Keratinocyte (primary cell): ENCODE results near the gene DISC1. TPM values are rescaled to one million over a fixed set of nuclear protein-coding genes. Genes with fewer than 3 reads are reported as not detected.

Experiments
- DNase-seq: peaks from one replicate; pipeline ENCODE4 v3.0.0-alpha.2; 2011; ENCODE audit warnings: low read depth, missing footprints, low spot score
- FAIRE-seq: peaks from 2 replicates; lab custom pipeline; 2011; peaks lifted over from hg19 to GRCh38; lab: Jason Lieb, UNC
- H2AFZ ChIP-seq: 2 replicates; pipeline ENCODE4 v1.6.0; 2012; ENCODE audit warnings: low read length, control low read depth, inconsistent platforms; ENCODE audit not compliant: control insufficient read depth
- H3K27ac ChIP-seq: 2 replicates; pipeline ENCODE4 v1.5.1; 2011; ENCODE audit warnings: low read length; ENCODE audit not compliant: control insufficient read depth, insufficient read depth
- H3K27me3 ChIP-seq: 3 replicates; pipeline ENCODE4 v1.6.0; 2011; ENCODE audit warnings: low read length; ENCODE audit not compliant: control insufficient read depth, insufficient read depth; ENCODE audit errors: extremely low read depth
- H3K36me3 ChIP-seq, 2 experiments: 2 replicates in 1 of 2; 3 replicates in 1 of 2; pipeline ENCODE4 v1.5.1; 2011; ENCODE audit warnings: low read length in 2 of 2, mild to moderate bottlenecking in 1 of 2; ENCODE audit not compliant: control insufficient read depth in 2 of 2, insufficient read depth in 2 of 2; ENCODE audit errors: extremely low read depth in 1 of 2
- H3K4me1 ChIP-seq: 3 replicates; pipeline ENCODE4 v1.5.1; 2011; ENCODE audit warnings: low read length; ENCODE audit not compliant: control insufficient read depth, insufficient read depth; ENCODE audit errors: extremely low read depth
- H3K4me2 ChIP-seq: 3 replicates; pipeline ENCODE4 v1.6.0; 2011; ENCODE audit warnings: low read depth, low read length; ENCODE audit not compliant: control insufficient read depth, insufficient read depth; ENCODE audit errors: extremely low read depth
- H3K4me3 ChIP-seq, 3 experiments: fragments of 200-600 bp in 1 of 3; sonication (generic) in 1 of 3; 2 replicates in 2 of 3; 3 replicates in 1 of 3; pipeline ENCODE4 v1.5.1; 2011 to 2016; ENCODE audit warnings: low read length in 3 of 3, mild to moderate bottlenecking in 3 of 3, control low read depth in 2 of 3, inconsistent platforms in 1 of 3, low read depth in 1 of 3, mixed read lengths in 1 of 3, mixed run types in 1 of 3, moderate library complexity in 1 of 3; ENCODE audit not compliant: control insufficient read depth in 2 of 3, insufficient read depth in 2 of 3; ENCODE audit errors: extremely low read depth in 1 of 3
- H3K79me2 ChIP-seq: 2 replicates; pipeline ENCODE4 v1.6.0; 2012; ENCODE audit warnings: low read length; ENCODE audit not compliant: control insufficient read depth, insufficient read depth
- H3K9ac ChIP-seq: 3 replicates; pipeline ENCODE4 v1.6.0; 2011; ENCODE audit warnings: low read length; ENCODE audit not compliant: control insufficient read depth, insufficient read depth; ENCODE audit errors: extremely low read depth
- H3K9me1 ChIP-seq: 3 replicates; pipeline ENCODE4 v1.6.0; 2011; ENCODE audit warnings: low read length; ENCODE audit not compliant: control insufficient read depth, insufficient read depth; ENCODE audit errors: extremely low read depth
- H3K9me3 ChIP-seq: 2 replicates; pipeline ENCODE4 v1.5.1; 2012; ENCODE audit warnings: low read depth, low read length; ENCODE audit not compliant: control insufficient read depth
- H4K20me1 ChIP-seq: 3 replicates; pipeline ENCODE4 v1.6.0; 2011; ENCODE audit warnings: low read length; ENCODE audit not compliant: control insufficient read depth, insufficient read depth; ENCODE audit errors: extremely low read depth
- CTCF ChIP-seq, 3 experiments: IDR thresholded peaks in 1 of 3; conservative IDR thresholded peaks in 1 of 3; optimal IDR thresholded peaks in 1 of 3; 2 replicates in 2 of 3; 3 replicates in 1 of 3; pipeline versions ENCODE3 to v1.5.1; 2011; ENCODE audit warnings: low read length in 3 of 3, mild to moderate bottlenecking in 3 of 3, moderate library complexity in 2 of 3, control low read depth in 1 of 3, inconsistent platforms in 1 of 3; ENCODE audit not compliant: insufficient read depth in 2 of 3; ENCODE audit errors: extremely low read depth in 1 of 3
- EZH2 ChIP-seq: IDR thresholded peaks from one replicate; pipeline ENCODE4 v1.6.1; 2012; ENCODE audit warnings: inconsistent platforms, mild to moderate bottlenecking, low read length, moderate library complexity
- dilution Hi-C: fragments of 300-500 bp; cut with MboI; formaldehyde crosslinking; loops from one replicate; pipeline ENCODE4 v1.7.0; 2020; ENCODE audit warnings: low sequenced_read_pairs; ENCODE audit not compliant: extremely low pct_ligation_motif_present
- polyA plus RNA-seq, 5 experiments: library from polyadenylated mRNA; depleted of rRNA in 3 of 5; stranded (reverse) in 3 of 5; stranded (forward) in 1 of 5; unstranded in 1 of 5; fragments of >200 nt; gene quantifications; 1 replicate in 1 of 5; 2 replicates in 3 of 5; 3 replicates in 1 of 5; pipeline versions ENCODE4 v1.2.1 to v1.2.3, GENCODE V29; 2011 to 2012; ENCODE audit warnings: missing spikeins in 2 of 5, low read depth in 1 of 5, low replicate concordance in 1 of 5

The DISC1 gene
- polyA plus RNA-seq, 1 donor (not counting 4 experiments of a cell fraction or from before 2014, with no cell fraction given): 0.47 TPM

- dilution Hi-C loops: no loop called here
- no peak overlapping the region for H3K4me3 ChIP-seq
- H3K4me1 ChIP-seq: no peaks in the 10 kb centered on the region
- TF ChIP-seq CTCF (optimal IDR thresholded peaks at IDR 0.05 in 1 of 3, IDR thresholded peaks at IDR 0.05 in 1 of 3, conservative IDR thresholded peaks at IDR 0.05 in 1 of 3; ENCODE audit: extremely low read depth in 1 of 3, insufficient read depth in 2 of 3, low read length in 3 of 3) (no peak), EZH2 (no peak)
- no peaks in the 10 kb centered on the region for H3K36me3 ChIP-seq
- H3K27me3 ChIP-seq: no peaks in the 10 kb centered on the region
- H3K9me1 ChIP-seq: no peaks in the 10 kb centered on the region
- H3K9me3 ChIP-seq: no peaks in the 10 kb centered on the region
- no peak overlapping the region for H3K4me2 ChIP-seq
- H3K9ac ChIP-seq: no peak overlapping the region
- H4K20me1 ChIP-seq: no peaks in the 10 kb centered on the region
- DNase-seq (no peak), FAIRE-seq (no peak)
- no peaks in the 10 kb centered on the region for H3K79me2 ChIP-seq
- no peak overlapping the region for H3K27ac ChIP-seq
- H2AFZ ChIP-seq: no peak overlapping the region
Measured at GRCh38 chr1:232009741-232010140, 383.2 kb downstream of the DISC1 start.

- Histone ChIP-seq H4K20me1 (no peaks in the 10 kb centered on the region), H3K4me1 (no peaks in the 10 kb centered on the region), H3K36me3 (no peaks in the 10 kb centered on the region), H3K4me2 (no peak overlapping the region), H3K79me2 (no peaks in the 10 kb centered on the region), H3K9me1 (no peaks in the 10 kb centered on the region), H2AFZ (no peak overlapping the region), H3K9me3 (no peaks in the 10 kb centered on the region), H3K9ac (no peak overlapping the region), H3K4me3 (no peak overlapping the region), H3K27ac (no peak overlapping the region), H3K27me3 (no peaks in the 10 kb centered on the region)
- FAIRE-seq (no peak), DNase-seq (no peak)
- dilution Hi-C loops: no loop called here
- TF ChIP-seq CTCF (optimal IDR thresholded peaks at IDR 0.05 in 1 of 3, IDR thresholded peaks at IDR 0.05 in 1 of 3, conservative IDR thresholded peaks at IDR 0.05 in 1 of 3; ENCODE audit: extremely low read depth in 1 of 3, insufficient read depth in 2 of 3, low read length in 3 of 3) (no peak), EZH2 (no peak)
Measured at GRCh38 chr1:232011961-232012360, 385.4 kb downstream of the DISC1 start.
